ENCODE data around the gene KIDINS220.

DNA sequence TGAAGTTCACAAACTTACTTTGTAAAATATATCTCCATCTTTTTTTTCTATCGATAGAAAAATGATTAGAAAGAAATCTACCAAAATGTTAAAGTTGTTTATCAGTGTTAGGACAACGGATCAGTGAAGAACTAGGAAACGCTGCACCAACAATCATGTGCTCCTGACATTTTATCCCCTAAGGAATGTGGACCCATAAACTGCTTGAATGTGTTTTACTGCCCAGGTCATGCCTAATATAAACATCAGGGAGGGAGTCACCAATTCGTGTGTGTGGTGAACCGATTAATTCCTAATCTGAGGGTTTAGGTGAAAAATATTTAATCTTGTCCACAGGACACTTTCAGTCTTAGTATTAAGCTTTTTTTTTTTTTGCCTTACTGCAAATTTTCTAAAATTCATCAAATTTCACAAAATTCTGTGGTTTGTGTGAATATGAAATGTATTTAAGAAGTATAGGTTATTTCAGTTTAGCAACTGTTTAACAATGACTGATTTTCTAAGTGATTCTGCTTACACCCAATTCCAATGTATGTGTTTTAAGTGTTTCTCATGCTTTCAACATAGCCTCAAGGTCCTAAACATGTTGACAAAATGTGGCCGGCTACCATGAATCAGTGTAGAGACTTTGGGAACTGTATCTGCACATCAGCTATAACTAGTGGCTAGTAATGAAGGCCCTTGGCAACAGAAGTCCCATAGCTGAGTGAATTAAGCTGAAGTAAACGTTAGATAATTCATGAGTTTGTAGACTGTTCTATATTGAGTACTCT, 11.1 kb upstream of the KIDINS220 start:
- TF ChIP-seq TOX (CRISPR knock-in tag; IDR thresholded peaks at IDR 0.05; ENCODE audit: borderline replicate concordance), result no peak
- no peak for TF ChIP-seq CREB5 (CRISPR knock-in tag; IDR thresholded peaks at IDR 0.05; ENCODE audit: low read depth)
